AG09319 (cell line): ENCODE measurements around the gene C1orf105.

Source experiments
- DNase-seq: peaks from one replicate; pipeline ENCODE4 v3.0.0-alpha.2; 2010; ENCODE audit warnings: low read depth; ENCODE audit errors: extremely low read depth
- CTCF ChIP-seq: IDR thresholded peaks from 2 replicates; pipeline ENCODE4 v1.5.1; 2011; ENCODE audit warnings: low read depth, mild to moderate bottlenecking, inconsistent platforms, low read length, moderate library complexity

C1orf105 gene

GRCh38 chr1:172410027-172410426 is 10.5 kb upstream of the C1orf105 start:
- DNase-seq: no peak
- no peak for TF ChIP-seq CTCF

DNA sequence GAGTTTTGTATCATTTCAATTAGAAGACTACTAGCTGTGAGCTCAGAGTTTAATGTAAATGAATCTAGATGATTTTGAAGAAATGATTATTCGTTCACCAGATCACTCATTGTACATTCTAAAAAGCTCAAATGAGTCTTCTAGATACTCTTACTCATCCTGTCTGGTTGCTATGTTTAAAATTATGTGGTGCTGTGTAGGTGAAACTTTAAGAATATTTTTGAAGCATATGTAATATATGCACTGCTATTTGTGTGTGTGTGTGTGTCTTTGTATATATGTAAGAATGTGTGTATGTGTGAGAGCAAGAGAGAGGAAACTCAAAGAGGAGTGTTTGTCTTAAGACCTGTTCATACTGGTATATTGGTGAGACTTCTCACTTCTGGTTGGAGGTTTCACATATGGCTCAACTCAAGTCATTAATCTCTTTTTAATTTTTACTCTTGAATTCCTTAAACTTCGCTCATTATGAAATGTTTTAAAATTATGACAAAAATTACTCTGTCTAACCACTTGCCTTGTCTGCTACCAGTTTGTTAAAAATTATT is 8.6 kb upstream of the C1orf105 start:
- TF ChIP-seq CTCF: no peak
- DNase-seq: no peak

DNA sequence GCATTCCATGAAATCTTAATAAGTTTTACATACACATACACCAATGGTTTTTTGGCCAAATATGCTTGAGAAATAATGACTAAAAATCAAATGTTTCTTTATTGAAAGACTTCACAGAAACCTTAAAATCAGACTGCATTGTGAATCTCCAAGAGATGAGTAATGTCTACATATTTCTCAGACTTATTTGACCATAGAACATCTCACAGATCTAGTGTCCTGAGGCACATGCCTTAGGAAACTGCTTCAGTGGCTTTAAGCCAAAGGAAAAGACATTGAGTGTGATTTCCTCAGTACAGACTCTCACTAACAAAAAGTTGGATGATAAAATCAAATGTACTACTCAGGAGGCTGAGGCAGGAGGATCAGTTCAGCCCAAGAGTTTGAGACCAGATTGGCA is 6.2 kb upstream of the C1orf105 start:
- no peak for TF ChIP-seq CTCF
- DNase-seq: no peak

- DNase-seq: no peak
- TF ChIP-seq CTCF: no peak
Observed at GRCh38 chr1:172416496-172417035, 3.9 kb upstream of the C1orf105 start.

- no peak for DNase-seq
- no peak for TF ChIP-seq CTCF
Observed at GRCh38 chr1:172417557-172417956, 2.9 kb upstream of the C1orf105 start.

DNA sequence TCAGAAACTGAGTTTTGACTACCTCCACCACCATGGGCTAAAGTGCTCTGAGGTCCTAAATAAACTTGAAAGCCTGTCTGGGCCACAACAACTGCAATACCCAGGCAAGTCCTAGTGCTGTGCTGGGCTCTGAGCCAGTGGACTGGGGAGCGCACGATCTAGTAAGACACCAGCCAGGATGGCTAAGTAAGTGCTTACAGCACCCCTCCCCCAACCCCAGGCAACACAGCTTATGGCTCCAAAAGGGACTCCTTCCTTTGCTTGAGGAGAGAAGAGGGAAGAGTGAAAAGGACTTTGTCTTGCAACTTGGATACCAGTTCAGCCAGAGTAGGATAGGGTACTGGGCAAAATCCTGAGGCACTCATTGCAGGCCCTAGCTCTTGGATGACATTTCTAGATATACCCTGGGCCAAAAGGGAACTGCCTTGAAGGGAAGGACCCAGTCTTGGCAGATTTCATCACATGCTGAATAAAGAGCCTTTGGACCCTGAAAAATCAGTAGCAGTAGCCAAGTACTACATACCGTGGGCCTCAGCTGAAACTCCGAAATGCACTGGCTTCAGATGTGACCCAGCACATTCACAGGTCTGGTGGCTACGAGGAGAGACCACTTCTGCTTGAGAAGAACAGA is 1.6 kb downstream of the C1orf105 start:
- no peak for DNase-seq
- TF ChIP-seq CTCF: no peak

GRCh38 chr1:172423336-172423735 is 2.9 kb downstream of the C1orf105 start:
- no peak for TF ChIP-seq CTCF
- no peak for DNase-seq
